Mesenteric fat pad (tissue), 1 donor: ENCODE results near the gene DLG1. TPM values are rescaled to one million over a fixed set of nuclear protein-coding genes. Genes with fewer than 3 reads are reported as not detected.

Source experiments
- DNase-seq: peaks from one replicate; pipeline ENCODE4 v3.0.0-alpha.2; 2020; ENCODE audit warnings: low spot score
- total RNA-seq: library from RNA; stranded (reverse); fragmentation: NEBNext Ultra II Directional; extraction: Animal tissue kit (Norgen Biotek cat#: 25700); gene quantifications from one replicate; pipeline ENCODE4 v1.2.1, GENCODE V29; 2021
- donor health status: DM: yes; HTN: yes; CAD: no.

The DLG1 gene
- total RNA-seq, 1 donor from 2014 or later = 68.5 TPM

DNA sequence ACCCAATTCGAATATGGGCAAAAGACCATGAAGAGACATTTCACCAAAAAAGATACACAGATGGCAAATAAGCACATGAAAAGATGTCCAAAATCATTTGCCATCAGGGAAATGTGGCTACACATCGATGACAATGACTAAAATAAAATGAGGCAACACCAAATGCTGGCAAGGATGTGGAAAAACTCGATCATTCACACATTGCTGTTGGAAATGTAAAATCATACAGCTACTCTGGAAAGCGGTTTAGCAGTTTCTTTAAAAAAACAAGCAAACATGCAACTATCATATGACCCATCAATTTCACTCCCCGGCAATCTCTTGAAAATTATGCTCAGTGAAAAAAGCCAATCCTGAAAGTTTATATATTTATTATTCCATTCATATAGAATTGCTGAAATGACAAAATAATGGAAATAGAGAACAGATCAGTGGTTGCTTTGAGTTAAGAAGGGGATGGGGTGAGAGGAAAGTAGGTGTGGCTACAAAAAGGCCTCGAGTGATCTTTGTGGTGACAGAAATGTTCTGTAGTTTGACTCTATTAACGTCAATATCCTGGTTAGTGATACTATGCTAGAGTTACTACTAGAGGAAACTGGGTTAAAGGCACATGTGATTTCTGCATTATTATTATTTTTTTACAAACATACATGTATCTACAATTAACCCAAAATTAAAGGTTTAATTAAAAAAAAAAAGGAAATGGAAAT is 45.0 kb downstream of the DLG1 start:
- DNase-seq = no peak

DNA sequence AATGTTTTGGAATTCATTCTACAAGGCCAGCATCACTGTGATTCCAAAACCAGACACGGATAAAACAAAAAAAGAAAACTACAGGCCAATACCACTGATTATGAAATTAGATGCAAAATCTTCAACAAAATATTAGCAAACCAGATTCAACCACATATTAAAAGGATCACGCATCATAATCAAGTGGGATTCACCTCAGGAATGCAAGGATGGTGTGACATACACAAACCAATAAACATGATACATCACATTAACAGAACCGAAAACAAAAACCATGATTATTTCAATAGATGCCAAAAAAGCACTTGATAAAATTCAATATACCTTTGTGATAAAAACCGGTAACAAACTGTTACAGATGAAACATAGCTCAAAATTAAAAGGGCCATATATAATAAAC is 48.9 kb downstream of the DLG1 start:
- no peak for DNase-seq

GRCh38 chr3:197248341-197248740 is 50.1 kb downstream of the DLG1 start:
- DNase-seq = no peak

- no peak for DNase-seq
Observed at GRCh38 chr3:197244751-197245150, 53.7 kb downstream of the DLG1 start.

GRCh38 chr3:197242784-197243432 is 55.5 kb downstream of the DLG1 start:
- no peak for DNase-seq

GRCh38 chr3:197241173-197241572 is 57.2 kb downstream of the DLG1 start:
- DNase-seq = no peak

DNA sequence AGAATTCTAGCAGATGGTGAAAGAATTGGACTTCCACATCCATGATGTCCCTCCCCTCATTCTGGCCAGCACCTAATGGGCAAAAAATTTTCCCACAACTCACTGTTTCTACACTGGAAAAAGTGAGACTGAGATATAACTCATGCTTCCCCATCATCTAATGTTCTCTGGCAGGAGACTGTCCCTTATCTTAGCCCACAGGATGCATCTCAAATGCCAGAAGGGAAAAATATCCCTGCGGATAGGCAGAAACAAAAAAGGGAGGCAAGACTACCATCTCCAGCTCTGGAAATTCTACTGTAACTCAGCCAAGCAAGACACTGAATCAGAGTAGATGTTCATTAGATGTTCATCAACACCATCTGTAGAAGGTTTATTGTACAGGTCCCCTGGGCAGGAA is 58.6 kb downstream of the DLG1 start:
- no peak for DNase-seq

GRCh38 chr3:197238842-197239241 is 59.6 kb downstream of the DLG1 start:
- DNase-seq = no peak

- DNase-seq = no peak
Observed at GRCh38 chr3:197237897-197238296, 60.5 kb downstream of the DLG1 start.

GRCh38 chr3:197236362-197236761 is 62.0 kb downstream of the DLG1 start:
- DNase-seq = no peak

DNA sequence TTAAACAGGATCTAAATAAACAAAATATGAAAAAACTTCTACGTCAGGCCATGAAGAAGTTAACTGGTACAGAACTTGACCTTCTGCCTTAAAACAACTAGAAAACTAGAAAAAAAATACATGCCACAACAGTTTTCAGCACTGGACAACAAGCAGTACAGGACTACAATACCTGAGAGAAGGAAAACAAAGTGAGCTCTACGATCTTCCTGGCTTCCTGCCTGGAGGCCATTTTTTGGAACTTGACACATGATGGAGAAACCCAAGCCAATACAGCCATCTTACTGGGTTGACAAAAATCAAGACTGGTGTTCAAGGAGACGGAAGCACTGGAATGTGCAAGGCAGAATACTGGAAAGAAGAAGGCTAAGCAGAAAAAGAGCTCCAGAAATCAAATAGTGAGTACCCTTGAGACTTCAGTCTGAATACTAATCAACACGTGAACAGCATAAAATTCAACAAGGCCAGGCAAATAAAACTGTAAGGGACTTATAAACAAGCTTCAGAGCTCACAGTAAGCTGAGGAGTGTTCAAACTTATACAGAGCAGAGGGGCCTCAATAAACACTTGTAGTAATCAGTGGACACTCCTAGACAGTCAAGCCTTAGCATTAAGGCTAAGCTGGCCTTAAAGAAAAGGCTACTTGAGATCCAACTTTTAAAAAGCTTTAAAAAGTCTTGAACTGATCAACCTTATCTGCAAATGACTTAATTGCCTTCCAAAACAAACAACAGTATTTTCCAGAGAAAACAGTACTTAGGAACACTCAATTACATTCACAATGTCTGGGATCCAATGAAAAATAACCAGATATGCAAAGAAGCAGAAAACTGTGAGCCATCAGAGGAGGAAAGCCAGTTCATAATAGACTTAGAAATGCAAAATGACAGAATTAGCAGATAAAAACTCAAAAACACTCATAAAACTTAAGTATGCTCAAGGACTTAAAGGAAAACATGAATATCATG is 63.2 kb downstream of the DLG1 start:
- DNase-seq = no peak

DNA sequence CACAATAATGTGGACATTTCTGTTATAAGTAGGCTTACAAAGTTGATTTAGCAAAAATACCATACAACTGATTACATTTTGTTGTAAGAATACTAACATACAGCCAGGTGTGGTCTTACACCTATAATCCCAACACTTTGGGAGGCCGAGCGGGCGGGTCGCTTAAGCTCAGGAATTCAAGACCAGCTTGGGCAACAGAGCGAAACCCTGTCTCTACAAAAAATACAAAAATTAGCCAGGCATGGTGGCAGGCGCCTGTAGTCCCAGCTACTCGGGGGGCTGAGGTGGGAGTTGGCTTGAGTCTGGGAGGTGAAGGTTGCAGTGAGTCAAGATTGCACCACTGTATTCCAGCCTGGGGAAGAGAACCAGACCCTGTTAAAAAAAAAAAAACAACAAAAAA is 67.1 kb downstream of the DLG1 start:
- no peak for DNase-seq

DNA sequence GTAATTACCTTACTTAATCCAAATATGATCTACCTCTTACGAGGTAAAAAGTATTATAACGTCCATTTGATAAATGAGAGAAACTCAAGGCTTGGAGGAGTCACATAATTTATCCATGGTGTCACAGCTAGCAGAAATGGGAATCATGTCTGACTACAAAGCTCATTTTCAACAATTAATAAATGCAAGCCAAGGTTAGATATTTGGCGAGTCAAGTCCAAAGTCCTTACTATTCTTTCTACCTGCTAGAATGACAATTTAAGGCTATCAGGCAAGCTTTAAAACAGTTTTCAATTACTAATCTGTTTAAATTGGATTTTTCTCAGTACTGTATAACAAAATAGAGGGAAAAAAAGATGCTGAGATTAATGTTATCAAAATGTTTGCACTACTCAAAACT is 68.6 kb downstream of the DLG1 start:
- DNase-seq = no peak

DNA sequence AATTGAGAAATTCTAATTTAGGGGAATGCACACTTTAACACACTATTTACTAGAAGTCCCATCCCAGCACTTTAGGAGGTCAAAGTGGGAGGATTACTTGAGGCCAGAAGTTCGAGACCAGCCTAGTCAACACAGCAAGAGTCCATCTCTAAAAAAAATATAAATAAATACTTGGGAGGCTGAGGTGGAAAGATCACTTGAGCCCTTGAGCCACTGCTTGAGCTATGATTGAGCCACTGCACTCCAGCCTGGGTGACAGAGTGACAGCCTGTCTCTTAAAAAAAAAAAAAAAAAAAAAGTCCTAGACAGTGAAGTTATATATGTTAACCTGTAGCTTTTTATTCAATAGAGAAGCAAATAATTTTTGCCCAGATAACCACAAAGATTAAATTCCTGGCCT is 69.2 kb downstream of the DLG1 start:
- no peak for DNase-seq

DNA sequence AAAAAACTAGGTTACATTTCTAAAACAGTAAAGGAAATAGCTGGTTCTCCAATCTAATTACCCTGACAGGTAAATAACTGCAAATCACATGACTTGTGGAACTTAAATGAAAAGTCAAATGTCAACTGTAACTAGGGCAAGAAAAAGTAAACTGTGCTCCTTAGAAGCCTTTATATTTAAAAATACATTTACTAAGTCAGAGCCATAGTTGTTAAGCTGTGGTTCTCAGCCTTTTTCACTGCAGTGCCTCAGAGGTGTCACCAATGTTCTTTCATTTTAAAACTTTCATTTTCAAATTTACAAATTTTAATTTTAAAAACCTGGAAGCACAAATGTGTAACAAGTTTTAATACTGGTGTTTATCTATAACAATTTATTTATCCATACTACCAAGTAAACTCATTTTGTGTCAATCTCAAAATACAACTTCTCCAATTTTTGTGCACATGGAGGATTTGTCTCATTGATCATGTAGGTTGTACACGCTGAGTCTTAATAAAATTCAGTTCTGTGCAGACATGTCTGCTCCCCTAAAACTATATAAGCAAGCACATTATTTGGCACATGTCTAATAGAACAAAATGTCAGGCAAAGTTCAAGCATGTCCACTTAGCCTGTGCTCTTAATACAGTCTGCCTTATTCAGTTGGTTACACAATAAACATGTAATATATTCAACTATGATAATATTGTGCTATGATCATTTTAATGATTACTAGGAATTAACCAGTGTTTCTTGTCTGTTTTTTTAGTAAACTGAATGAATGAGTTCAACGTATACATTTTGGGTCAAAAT is 70.4 kb downstream of the DLG1 start:
- no peak for DNase-seq

- DNase-seq = no peak
Observed at GRCh38 chr3:197226179-197226578, 72.2 kb downstream of the DLG1 start.

DNA sequence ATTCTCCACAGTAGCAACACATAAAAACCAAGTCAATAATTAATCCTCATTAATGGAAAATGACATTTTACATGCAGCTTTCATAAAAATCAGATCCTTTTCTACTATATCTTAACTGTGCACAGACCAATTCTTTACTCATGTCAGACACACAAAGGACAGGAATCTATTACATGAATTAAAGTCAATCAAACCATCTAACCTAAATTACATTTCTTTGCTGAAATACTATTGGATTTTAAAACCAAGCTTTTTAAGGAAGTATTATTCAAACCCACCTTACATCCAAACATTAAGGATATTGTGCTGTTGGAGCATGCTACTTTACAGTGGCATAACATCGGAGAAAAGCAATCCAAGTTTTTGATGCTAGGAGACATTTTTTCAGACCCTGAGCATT is 72.8 kb downstream of the DLG1 start:
- DNase-seq = no peak

DNA sequence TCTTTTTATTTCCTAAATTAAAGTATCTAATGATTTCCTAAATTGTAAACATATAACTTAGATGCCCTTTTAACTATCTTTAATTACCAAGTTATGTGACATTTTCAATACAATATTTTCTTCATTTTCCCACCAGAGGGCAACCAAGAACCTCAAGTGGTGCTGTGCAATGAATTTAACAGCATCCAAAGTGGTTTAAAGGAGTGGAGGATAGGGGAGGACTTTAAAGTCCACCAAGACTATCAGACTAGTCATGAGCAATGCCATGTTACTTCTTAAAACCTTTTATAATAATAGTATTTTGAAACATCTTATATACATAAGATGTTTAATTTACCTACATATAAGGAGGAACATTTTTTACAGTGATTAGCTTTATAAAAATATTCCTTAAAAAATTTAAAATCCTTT is 74.4 kb downstream of the DLG1 start:
- no peak for DNase-seq

GRCh38 chr3:197222937-197223370 is 75.5 kb downstream of the DLG1 start:
- no peak for DNase-seq

- no peak for DNase-seq
Observed at GRCh38 chr3:197219619-197220018, 78.8 kb downstream of the DLG1 start.

DNA sequence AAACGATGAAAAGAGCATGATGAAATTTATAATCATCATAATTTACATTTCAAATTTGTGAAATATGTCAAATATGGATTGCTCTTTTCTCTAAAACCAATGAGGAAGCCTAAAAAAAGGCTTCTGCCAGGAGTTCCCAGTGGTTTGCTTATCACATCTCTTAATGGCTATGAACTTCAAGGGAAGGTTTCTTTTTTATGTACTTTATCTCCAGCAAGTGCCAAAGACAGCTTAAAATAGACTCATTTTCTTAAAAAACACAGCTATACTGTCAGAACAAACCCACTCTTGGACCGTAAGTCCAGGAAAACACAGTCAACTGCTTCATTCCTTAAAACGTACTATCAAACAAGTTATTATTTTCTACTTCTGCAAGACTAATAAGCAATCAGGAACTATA is 80.2 kb downstream of the DLG1 start:
- DNase-seq = no peak
